ENCODE measurements around the gene BRI3.
"Not testable (repeated sequence)": the region's sequence is repeated elsewhere in the genome, so short reads cannot be mapped to it uniquely, and the experiment has no call there.

The BRI3 gene

GRCh38 chr7:98315994-98316527 lies 34.6 kb downstream of the BRI3 start:
- not testable (repeated sequence) for DNase-seq

DNA sequence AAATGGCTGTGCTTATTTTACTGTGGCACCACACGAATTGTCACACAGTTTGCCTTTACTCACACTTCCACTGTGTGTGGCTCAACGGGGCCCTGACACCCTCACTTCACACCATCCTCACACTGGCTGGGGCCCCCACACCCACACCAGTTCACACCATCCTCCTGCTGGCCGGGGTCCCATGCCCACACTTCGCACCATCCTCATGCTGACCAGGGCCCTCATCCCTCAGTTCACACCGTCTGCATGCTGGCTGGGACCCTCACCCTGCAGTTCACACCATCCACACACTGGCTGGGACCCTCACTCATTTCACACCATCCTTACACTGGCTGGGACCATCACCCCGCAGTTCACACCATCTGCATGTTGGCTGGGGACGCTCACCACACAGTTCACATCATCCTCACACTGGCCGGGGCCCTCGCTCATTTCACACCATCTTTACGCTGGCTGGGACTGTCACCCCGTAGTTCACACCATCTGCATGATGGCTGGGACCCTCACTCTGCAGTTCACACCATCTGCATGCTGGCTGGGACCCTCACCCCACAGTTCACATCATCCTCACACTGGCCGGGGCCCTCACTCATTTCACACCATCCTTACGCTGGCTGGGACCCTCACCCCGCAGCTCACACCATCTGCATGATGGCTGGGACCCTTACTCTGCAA lies 36.0 kb downstream of the BRI3 start:
- DNase-seq, result no peak

GRCh38 chr7:98319176-98319575 lies 37.7 kb downstream of the BRI3 start:
- no peak for DNase-seq

DNA sequence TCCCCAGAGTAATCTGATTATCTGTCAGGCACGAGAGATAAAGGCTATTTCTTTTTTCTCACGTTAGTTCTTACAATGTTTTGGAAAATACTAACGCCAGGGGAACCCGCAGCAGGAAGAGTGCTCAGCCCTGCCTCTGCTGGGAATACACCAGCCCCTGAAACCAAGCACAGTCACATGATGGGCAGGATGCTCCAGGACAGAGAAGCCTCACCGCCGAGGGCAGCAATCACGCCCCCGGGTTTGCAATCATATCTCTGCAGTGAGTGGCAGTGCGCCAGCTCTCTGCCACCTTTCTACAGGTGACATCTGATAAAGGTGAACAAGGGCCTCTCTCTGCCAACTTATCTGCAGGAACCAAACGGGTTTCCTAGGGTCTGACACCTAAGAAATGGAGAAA lies 39.8 kb downstream of the BRI3 start:
- DNase-seq, result no peak

GRCh38 chr7:98322331-98323270 lies 41.1 kb downstream of the BRI3 start:
- DNase-seq, result no peak

DNA sequence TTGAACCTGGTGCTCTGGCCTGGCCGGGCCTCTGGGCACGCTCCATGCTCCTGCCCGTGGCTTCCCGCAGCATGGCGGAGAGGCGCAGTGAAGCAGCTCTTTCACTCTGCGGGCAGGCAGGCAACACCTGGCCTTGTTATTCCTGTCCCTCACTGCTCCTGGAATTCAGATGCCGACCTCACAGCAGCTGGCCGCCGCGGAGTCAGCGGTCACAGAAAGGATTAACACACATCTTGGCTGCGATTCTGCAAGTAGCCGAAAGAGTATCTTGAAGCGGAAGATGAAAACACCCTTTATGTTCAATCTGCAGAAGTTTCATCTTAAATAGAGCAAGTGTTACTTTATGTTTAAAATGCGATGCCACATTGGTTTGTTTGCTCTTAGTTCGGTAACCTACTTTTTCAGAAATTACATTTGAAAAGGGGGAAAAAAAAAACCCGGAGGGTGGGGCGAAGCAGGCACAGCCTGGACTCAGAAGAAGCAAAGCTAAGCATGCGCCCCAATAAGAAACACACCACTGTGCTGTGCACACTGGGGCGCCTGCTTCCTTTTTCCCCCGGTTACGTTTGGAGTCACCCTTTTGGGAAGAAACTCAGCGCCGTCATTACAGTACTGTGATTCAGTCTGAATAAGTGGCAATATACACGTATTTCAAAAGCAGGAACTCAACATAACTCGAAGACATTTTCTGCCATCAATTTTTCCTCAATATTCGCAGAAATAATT lies 42.3 kb downstream of the BRI3 start:
- no peak for DNase-seq

GRCh38 chr7:98324782-98325181 lies 43.3 kb downstream of the BRI3 start:
- DNase-seq, result no peak

GRCh38 chr7:98329100-98329790 lies 47.8 kb downstream of the BRI3 start:
- DNase-seq, result no peak

DNA sequence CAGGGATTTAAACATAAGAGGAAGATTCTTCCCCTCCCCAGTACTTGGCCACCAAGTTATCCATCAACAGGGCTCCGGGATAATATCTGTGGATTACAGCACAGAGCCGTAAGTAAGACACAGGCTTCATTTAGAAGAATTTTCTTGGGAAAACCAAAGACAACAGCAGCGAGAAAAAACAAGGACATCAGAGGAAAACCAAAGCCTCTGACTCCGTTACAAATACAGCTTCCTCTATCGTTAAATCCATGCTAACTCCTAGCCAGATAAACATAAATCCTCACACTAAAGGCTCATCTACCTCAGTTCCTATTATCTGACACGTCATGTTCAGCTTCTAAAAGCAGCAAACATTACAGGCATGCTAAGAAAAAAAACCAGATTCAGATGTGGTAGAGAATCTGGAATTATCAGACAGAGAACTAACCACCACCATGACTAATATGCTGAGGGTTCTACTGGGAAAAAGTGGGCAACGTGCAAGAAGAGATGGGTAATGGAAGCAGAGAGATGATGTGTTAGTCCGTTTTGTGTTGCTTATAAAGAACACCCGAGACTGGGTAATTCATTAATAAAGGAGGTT lies 48.4 kb downstream of the BRI3 start:
- no peak for DNase-seq

GRCh38 chr7:98330926-98331529 lies 49.5 kb downstream of the BRI3 start:
- DNase-seq, result no peak

GRCh38 chr7:98334081-98334480 lies 52.6 kb downstream of the BRI3 start:
- DNase-seq, result no peak

- DNase-seq, result no peak
These were observed 54.0 kb downstream of the BRI3 start for GRCh38 chr7:98335411-98335977.

GRCh38 chr7:98338441-98338840 lies 57.0 kb downstream of the BRI3 start:
- no peak for DNase-seq

DNA sequence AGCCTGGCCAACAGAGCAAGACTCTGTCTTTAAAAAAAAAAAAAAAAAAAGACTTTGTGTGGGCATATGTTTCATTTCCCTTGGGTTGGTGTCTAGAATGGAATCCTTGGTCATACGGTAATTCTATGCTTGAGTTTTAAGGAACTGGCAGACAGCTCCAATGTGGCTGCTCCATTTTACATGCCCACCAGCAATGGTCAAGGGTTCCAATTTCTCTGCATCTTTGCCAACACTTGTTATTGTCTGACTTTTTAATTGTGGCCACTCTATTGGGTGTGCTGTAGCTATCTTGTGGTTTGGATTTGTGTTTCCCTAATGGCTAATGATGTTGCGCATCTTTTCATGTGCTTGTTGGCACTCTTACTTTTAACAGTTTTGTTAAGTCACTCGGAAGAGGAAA lies 57.6 kb downstream of the BRI3 start:
- no peak for DNase-seq

GRCh38 chr7:98341106-98341505 lies 59.6 kb downstream of the BRI3 start:
- DNase-seq, result no peak
